Stimulated activated CD4-positive, alpha-beta T cell treated with anti-CD3 and anti-CD28 coated beads, TNF-alpha, amount 100 ng/mL, for 48 hours (primary cell): ENCODE measurements around the gene CCDC9B.

Experiments used
- DNase-seq, 3 donors: peaks; one replicate each; pipeline ENCODE4 v3.0.0-alpha.2; 2020; ENCODE audit warnings: low read depth in 3 of 3

CCDC9B gene

GRCh38 chr15:40365624-40366456, 25.1 kb upstream of the CCDC9B start:
- no peak for DNase-seq

GRCh38 chr15:40365016-40365415, 24.3 kb upstream of the CCDC9B start:
- DNase-seq = no peak

GRCh38 chr15:40364251-40364650, 23.5 kb upstream of the CCDC9B start:
- DNase-seq = no peak

GRCh38 chr15:40363611-40364010, 22.9 kb upstream of the CCDC9B start:
- DNase-seq = no peak

GRCh38 chr15:40361640-40362039, 20.9 kb upstream of the CCDC9B start:
- DNase-seq = no peak

GRCh38 chr15:40360015-40360414, 19.3 kb upstream of the CCDC9B start:
- DNase-seq = no peak

GRCh38 chr15:40358471-40359353, 18.0 kb upstream of the CCDC9B start:
- DNase-seq = no peak

- DNase-seq = peak; percentile 80 to 86 (median 84)
These were observed 17.2 kb upstream of the CCDC9B start, which contains the start of gene DISP2 for GRCh38 chr15:40357723-40358470. TSS of gene DISP2 (plus strand) at chr15:40358219. CDS start at chr15:40358322, 103 bp downstream.

- DNase-seq = no peak
These were observed 16.5 kb upstream of the CCDC9B start for GRCh38 chr15:40357246-40357645.

- DNase-seq = no peak
These were observed 15.3 kb upstream of the CCDC9B start for GRCh38 chr15:40355976-40356585.

GRCh38 chr15:40354408-40355171, 13.9 kb upstream of the CCDC9B start:
- DNase-seq = no peak

- DNase-seq = no peak
These were observed 13.0 kb upstream of the CCDC9B start for GRCh38 chr15:40353697-40354096.

- no peak for DNase-seq
These were observed 11.7 kb upstream of the CCDC9B start for GRCh38 chr15:40352281-40352901.

GRCh38 chr15:40349163-40349562, 8.4 kb upstream of the CCDC9B start:
- DNase-seq = no peak

- DNase-seq = no peak
These were observed 7.7 kb upstream of the CCDC9B start for GRCh38 chr15:40348474-40348870.

GRCh38 chr15:40347559-40348473, 7.1 kb upstream of the CCDC9B start:
- DNase-seq = no peak

GRCh38 chr15:40346579-40347558, 6.1 kb upstream of the CCDC9B start:
- DNase-seq = no peak
